Measurements from ENCODE around the gene ATP13A5. TPM values are rescaled to one million over a fixed set of nuclear protein-coding genes. Genes with fewer than 3 reads are reported as not detected.

ATP13A5 gene
- total RNA-seq, 1 donor, result not detected

GRCh38 chr3:193375614-193376013 lies 2.9 kb downstream of the ATP13A5 start:
- H3K4me3 ChIP-seq (ENCODE audit: low read depth, low read length), result no peak overlapping the region
- no peak for DNase-seq (ENCODE audit: low read depth)
- TF ChIP-seq CTCF (IDR thresholded peaks at IDR 0.05; ENCODE audit: insufficient read depth, low read depth, low read length), result no peak

DNA sequence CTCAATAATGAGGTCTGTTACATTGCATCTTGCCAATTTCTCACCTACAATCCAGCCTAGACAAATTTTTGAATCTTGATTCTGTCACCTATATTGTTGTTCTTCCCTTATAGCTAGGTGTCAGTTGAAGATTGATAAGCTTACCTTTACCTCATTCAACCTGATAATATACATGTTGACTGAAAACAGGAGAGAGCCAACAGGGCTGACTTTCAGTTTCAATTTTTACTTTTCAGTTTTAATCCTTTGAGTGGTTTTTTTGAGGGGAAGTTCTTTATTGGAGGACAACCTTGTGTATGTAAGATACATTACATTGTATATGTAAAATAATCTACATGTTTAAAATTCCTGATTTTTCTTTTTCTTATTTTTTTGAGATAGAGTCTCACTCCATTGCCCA lies 5.8 kb downstream of the ATP13A5 start:
- no peak overlapping the region for H3K4me3 ChIP-seq (ENCODE audit: low read depth, low read length)
- no peak for TF ChIP-seq CTCF (IDR thresholded peaks at IDR 0.05; ENCODE audit: insufficient read depth, low read depth, low read length)
- no peak for DNase-seq (ENCODE audit: low read depth)

GRCh38 chr3:193367868-193368267 lies 10.7 kb downstream of the ATP13A5 start:
- no peak overlapping the region for H3K4me3 ChIP-seq (ENCODE audit: low read depth, low read length)
- DNase-seq (ENCODE audit: low read depth), result no peak
- no peak for TF ChIP-seq CTCF (IDR thresholded peaks at IDR 0.05; ENCODE audit: insufficient read depth, low read depth, low read length)

GRCh38 chr3:193357291-193357690 lies 21.3 kb downstream of the ATP13A5 start:
- no peak for TF ChIP-seq CTCF (IDR thresholded peaks at IDR 0.05; ENCODE audit: insufficient read depth, low read depth, low read length)
- H3K4me3 ChIP-seq (ENCODE audit: low read depth, low read length), result no peak overlapping the region
- DNase-seq (ENCODE audit: low read depth), result no peak

- no peak for TF ChIP-seq CTCF (IDR thresholded peaks at IDR 0.05; ENCODE audit: insufficient read depth, low read depth, low read length)
- no peak overlapping the region for H3K4me3 ChIP-seq (ENCODE audit: low read depth, low read length)
- no peak for DNase-seq (ENCODE audit: low read depth)
These were observed 24.1 kb downstream of the ATP13A5 start for GRCh38 chr3:193354423-193354822.

DNA sequence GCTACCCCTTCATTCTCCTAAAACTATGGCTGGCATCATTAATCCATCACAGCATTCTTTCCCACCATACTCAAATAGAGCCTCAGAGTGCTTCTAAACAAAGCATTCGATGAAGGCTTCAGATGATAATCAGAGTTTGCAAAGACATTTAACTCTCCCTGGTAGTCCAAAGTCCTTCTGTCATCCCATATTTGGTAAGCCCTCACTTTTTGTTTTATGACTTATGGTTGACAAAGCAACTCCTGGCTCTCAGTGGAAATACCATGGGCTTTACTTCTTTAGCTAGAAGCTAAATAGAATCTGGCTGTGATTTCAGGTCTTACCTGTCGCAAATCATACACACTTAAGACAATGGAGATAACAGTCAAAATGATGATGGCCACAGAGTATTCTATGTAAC lies 27.8 kb downstream of the ATP13A5 start:
- H3K4me3 ChIP-seq (ENCODE audit: low read depth, low read length), result no peak overlapping the region
- no peak for TF ChIP-seq CTCF (IDR thresholded peaks at IDR 0.05; ENCODE audit: insufficient read depth, low read depth, low read length)
- DNase-seq (ENCODE audit: low read depth), result no peak

DNA sequence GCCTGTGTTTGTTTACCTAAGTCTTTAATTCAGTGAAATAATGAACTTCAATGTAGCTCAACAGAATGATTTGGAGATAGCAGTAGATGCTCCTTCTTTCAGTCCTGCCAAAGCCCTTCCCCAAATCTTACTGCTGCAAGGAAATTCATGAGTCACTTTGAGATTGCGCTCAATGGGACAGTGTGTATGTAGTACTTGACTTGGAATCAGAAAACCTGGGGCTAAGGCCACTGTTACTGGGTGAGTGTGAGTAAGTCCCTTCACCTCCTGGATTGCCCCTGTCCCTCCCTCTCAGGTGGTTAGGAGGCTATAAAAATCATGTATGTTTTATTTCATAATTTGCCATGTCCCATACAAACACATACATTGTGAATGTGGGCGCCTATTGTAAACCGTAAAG lies 29.9 kb downstream of the ATP13A5 start:
- H3K4me3 ChIP-seq (ENCODE audit: low read depth, low read length), result no peak overlapping the region
- TF ChIP-seq CTCF (IDR thresholded peaks at IDR 0.05; ENCODE audit: insufficient read depth, low read depth, low read length), result no peak
- DNase-seq (ENCODE audit: low read depth), result no peak
